D721Med (cell line): ENCODE data around the gene ITGA11.

ENCODE experiments used
- DNase-seq: peaks from one replicate; pipeline ENCODE4 v3.0.0; 2011; ENCODE audit warnings: low spot score; ENCODE audit not compliant: insufficient read length
- FAIRE-seq: peaks from 2 replicates; lab custom pipeline; 2011; peaks lifted over from hg19 to GRCh38; lab: Jason Lieb, UNC
- TF ChIP-seq, protein P1 (sequence below): IDR thresholded peaks from 2 replicates; pipeline ENCODE4 v1.5.1; 2012; ENCODE audit warnings: mild to moderate bottlenecking, control low read depth; ENCODE audit not compliant: insufficient read depth; ENCODE audit errors: missing control alignments

The ITGA11 gene

DNA sequence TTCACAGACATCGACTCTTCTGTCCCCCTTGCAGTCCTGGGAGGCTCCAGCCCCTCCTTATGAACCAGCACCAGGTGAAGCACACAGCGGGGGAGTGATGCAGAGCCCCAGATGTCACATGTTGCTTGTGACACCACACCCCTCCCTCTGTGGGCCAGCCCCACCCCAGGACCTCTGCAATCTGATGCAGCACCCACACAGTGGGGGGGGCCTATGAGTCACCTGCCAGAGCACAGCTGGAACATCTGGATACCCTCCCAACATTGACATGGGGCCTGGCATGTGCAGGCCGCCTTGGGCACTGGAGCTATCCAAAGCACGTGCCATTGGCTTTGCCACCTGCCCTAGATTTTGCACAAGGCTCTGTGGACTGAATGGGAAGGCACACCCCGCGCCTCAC lies 83.9 kb downstream of the ITGA11 start:
- TF ChIP-seq, protein P1, sequence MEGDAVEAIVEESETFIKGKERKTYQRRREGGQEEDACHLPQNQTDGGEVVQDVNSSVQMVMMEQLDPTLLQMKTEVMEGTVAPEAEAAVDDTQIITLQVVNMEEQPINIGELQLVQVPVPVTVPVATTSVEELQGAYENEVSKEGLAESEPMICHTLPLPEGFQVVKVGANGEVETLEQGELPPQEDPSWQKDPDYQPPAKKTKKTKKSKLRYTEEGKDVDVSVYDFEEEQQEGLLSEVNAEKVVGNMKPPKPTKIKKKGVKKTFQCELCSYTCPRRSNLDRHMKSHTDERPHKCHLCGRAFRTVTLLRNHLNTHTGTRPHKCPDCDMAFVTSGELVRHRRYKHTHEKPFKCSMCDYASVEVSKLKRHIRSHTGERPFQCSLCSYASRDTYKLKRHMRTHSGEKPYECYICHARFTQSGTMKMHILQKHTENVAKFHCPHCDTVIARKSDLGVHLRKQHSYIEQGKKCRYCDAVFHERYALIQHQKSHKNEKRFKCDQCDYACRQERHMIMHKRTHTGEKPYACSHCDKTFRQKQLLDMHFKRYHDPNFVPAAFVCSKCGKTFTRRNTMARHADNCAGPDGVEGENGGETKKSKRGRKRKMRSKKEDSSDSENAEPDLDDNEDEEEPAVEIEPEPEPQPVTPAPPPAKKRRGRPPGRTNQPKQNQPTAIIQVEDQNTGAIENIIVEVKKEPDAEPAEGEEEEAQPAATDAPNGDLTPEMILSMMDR = no peak

DNA sequence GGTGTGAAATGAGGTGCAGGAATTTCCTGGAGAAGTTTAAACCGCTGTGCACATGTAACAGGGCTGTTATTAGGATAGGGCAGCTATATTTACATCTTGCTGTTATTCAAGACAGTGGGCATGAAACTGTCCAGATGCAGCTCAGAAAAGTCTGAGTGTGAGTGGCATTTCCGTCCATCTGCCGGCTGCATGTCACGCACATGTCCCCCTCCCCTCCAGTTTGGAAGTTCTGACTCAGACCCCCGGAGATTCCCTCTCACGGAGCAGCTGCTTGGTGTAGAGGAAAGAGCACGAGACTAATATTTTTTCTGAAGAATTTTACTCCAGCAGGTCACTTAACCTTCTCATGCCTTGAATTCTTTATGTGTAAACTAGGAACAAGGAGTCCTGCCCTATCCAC lies 84.6 kb downstream of the ITGA11 start:
- no peak for FAIRE-seq
- no peak for DNase-seq
- TF ChIP-seq, protein P1 = no peak

More for the DNA sequence above, 83.9 kb downstream of the ITGA11 start:
- DNase-seq (no peak), FAIRE-seq (no peak)

DNA sequence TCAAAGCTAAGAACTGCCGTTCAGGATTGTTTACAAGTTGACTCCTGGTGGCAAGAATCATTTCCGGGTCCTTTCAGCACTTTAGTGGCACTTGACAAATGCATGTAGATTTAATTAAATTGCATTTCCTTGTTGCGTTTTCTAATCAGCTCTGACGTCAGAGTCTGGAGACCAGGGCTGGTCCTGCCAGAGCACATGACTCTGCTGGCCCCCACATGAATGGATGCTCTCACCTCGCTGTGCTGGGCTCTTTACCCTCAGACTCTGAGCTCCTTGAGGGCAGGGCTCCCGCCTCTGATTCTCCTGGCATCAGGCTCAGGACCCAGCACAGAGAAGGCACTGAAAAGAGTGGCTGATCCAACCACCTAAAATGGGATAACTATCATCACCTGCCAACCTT lies 85.0 kb downstream of the ITGA11 start:
- FAIRE-seq (no peak), DNase-seq (no peak)
- TF ChIP-seq, protein P1 = no peak

DNA sequence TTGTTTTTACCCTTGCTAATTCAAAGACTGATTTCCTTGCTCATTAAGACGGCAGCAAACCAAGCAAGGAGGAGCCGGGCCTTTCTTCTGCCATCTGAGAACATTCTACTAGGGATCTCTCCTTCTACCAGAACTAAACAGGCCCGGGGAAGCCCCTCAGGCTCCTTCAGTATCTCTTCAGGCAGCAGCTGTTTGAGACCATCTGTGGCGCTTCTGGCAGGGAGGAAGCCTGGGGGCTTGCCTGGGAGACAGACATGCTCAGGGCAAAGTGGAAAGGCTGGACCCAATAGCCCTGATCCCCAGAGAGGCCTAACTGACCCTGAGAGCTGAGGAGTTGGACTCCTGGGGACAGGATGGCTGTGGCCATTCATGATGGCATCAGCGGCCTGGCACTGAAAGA lies 86.5 kb downstream of the ITGA11 start:
- DNase-seq (no peak), FAIRE-seq (no peak)
- TF ChIP-seq, protein P1 = no peak

DNA sequence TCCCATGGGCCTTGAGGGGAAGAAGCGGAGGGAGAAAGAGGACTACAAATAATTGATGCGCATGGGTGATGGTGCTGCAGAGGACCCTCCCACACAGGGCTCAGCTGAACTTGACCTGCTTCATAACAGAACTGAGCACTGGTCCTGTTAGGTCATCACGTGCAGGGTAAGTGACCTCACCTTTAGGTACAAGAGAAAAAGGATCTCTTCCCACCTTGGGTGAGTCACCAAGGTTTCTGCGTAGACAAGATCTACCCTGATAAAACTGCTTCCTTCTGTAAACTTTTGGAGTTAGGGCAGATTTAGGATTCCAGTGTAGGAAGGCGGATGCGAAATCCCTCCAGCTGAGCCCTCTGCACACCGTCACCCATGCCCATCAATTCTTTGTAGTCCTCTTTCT lies 87.4 kb downstream of the ITGA11 start:
- no peak for DNase-seq
- no peak for FAIRE-seq
- TF ChIP-seq, protein P1 = no peak

DNA sequence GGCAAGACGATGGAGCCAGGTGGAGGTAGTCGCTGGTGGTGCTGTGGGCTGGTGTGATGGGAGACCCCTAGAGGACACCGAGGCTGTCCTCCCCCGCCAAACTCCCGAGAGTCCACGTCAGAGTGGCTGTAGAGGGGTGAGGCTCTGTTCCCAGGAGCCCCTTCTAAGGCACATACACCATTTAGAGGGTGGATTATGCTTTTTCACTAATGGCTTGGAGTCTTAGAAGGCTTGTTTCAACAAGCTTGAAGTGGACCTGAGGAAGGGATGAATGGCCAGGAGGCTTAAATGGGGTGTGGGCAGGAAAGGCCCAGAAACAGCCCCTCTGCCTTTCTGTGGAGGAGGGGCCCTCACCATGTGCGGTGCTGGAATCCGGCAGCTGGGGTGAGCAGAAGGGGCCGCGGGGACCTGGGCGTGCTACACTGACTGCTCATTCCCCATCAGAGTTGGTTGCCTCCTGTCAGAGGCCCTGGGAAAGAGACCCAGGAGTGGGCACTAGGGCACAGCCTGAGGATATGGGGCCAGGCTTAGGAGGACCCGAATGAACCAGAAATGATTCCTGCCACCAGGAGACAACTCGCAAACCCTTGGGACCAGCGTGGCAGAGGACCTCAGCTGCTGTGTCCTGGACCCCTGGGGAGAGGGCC lies 88.3 kb downstream of the ITGA11 start:
- FAIRE-seq = no peak
- TF ChIP-seq, protein P1 = no peak
- no peak for DNase-seq
